T-helper 22 cell (primary cell): ENCODE data around the gene YIPF6.
A peak's percentile ranks its signal among the peaks of the same experiment; 100 is the strongest.
"Not testable (repeated sequence)": the region's sequence is repeated elsewhere in the genome, so short reads cannot be mapped to it uniquely, and the experiment has no call there.

Experiments
- DNase-seq: peaks from one replicate; pipeline ENCODE4 v3.0.0-alpha.2; 2020; ENCODE audit warnings: low read depth

Gene YIPF6

GRCh38 chrX:68498508-68499379 is at the start of gene YIPF6:
Gene YIPF6, plus strand, starts transcription at chrX:68499051. Its CDS starts 16 bp downstream, at chrX:68499067.
- DNase-seq, result peak; percentile 38

GRCh38 chrX:68451720-68452119 is 47.1 kb upstream of the YIPF6 start:
- DNase-seq, result no peak

- no peak for DNase-seq
Observed at GRCh38 chrX:68454476-68455150, 44.2 kb upstream of the YIPF6 start.

GRCh38 chrX:68455151-68455510 is 43.7 kb upstream of the YIPF6 start:
- no peak for DNase-seq

GRCh38 chrX:68461093-68461492 is 37.8 kb upstream of the YIPF6 start:
- no peak for DNase-seq

GRCh38 chrX:68461576-68461975 is 37.3 kb upstream of the YIPF6 start:
- DNase-seq, result no peak

- no peak for DNase-seq
Observed at GRCh38 chrX:68462197-68462596, 36.7 kb upstream of the YIPF6 start.

GRCh38 chrX:68462653-68463052 is 36.2 kb upstream of the YIPF6 start:
- no peak for DNase-seq

GRCh38 chrX:68463880-68464279 is 35.0 kb upstream of the YIPF6 start:
- DNase-seq, result no peak

GRCh38 chrX:68464796-68465195 is 34.1 kb upstream of the YIPF6 start:
- no peak for DNase-seq

GRCh38 chrX:68480969-68481368 is 17.9 kb upstream of the YIPF6 start:
- DNase-seq, result no peak

- DNase-seq, result not testable (repeated sequence)
Observed at GRCh38 chrX:68486198-68486597, 12.7 kb upstream of the YIPF6 start.

GRCh38 chrX:68487254-68487653 is 11.6 kb upstream of the YIPF6 start:
- no peak for DNase-seq

GRCh38 chrX:68487924-68488323 is 10.9 kb upstream of the YIPF6 start:
- DNase-seq, result no peak

GRCh38 chrX:68488657-68489056 is 10.2 kb upstream of the YIPF6 start:
- no peak for DNase-seq

- DNase-seq, result no peak
Observed at GRCh38 chrX:68490644-68491043, 8.2 kb upstream of the YIPF6 start.

- no peak for DNase-seq
Observed at GRCh38 chrX:68492583-68492982, 6.3 kb upstream of the YIPF6 start.

GRCh38 chrX:68493776-68494175 is 5.1 kb upstream of the YIPF6 start:
- not testable (repeated sequence) for DNase-seq

- DNase-seq, result no peak
Observed at GRCh38 chrX:68498044-68498507, 775 bp upstream of the YIPF6 start.

- DNase-seq, result no peak
Observed at GRCh38 chrX:68499543-68500504, 973 bp downstream of the YIPF6 start.

- DNase-seq, result peak; percentile 50
Observed at GRCh38 chrX:68503836-68504636, 5.2 kb downstream of the YIPF6 start.
